Endothelial cell of umbilical vein (primary cell): ENCODE measurements around the gene PDE4B. TPM values are rescaled to one million over a fixed set of nuclear protein-coding genes. Genes with fewer than 3 reads are reported as not detected.

ENCODE experiments used
- BruUV-seq: library from RNA; stranded (reverse); fragments of 400-500 nt; replicated peaks from 2 replicates; lab custom pipeline; 2021; lab: Mats Ljungman, UMichigan
- CTCF ChIA-PET: fragments of 300-600, 350-600 bp; sonication (Branson Sonifier 250); formaldehyde crosslinking; loops from one replicate; lab custom pipeline; 2021; ENCODE audit warnings: antibody characterized with exemption, inconsistent platforms; lab: Charles Lee
- POLR2A ChIA-PET: fragments of 300-600, 350-600 bp; sonication (Branson Sonifier 250); formaldehyde crosslinking; loops from one replicate; lab custom pipeline; 2021; ENCODE audit warnings: antibody characterized with exemption, inconsistent platforms; lab: Charles Lee
- DNase-seq: peaks from one replicate; pipeline ENCODE4 v3.0.0-alpha.2; 2011; ENCODE audit warnings: low read depth, low spot score
- FAIRE-seq: peaks from 2 replicates; lab custom pipeline; 2011; peaks lifted over from hg19 to GRCh38; lab: Jason Lieb, UNC
- H2AFZ ChIP-seq: 2 replicates; pipeline ENCODE4 v1.6.0; 2012; ENCODE audit warnings: low read depth, low read length, control low read depth, inconsistent platforms
- H3K27ac ChIP-seq: 2 replicates; pipeline ENCODE4 v1.5.1; 2011; ENCODE audit warnings: low read depth, mild to moderate bottlenecking, control low read depth, low read length, moderate library complexity; ENCODE audit not compliant: insufficient read depth
- H3K27me3 ChIP-seq, 2 experiments: 2 replicates each; pipeline versions ENCODE4 v1.6.0 to v1.6.1; 2011; ENCODE audit warnings: low read length in 2 of 2, mixed read lengths in 1 of 2; ENCODE audit not compliant: control insufficient read depth in 2 of 2, insufficient read depth in 2 of 2
- H3K36me3 ChIP-seq, 2 experiments: 2 replicates in 1 of 2; 3 replicates in 1 of 2; pipeline ENCODE4 v1.5.1; 2011; ENCODE audit warnings: low read length in 2 of 2, mild to moderate bottlenecking in 1 of 2, moderate library complexity in 1 of 2; ENCODE audit not compliant: control insufficient read depth in 2 of 2, insufficient read depth in 2 of 2; ENCODE audit errors: extremely low read depth in 1 of 2
- H3K4me1 ChIP-seq: 3 replicates; pipeline ENCODE4 v1.5.1; 2011; ENCODE audit warnings: mild to moderate bottlenecking, low read length; ENCODE audit not compliant: control insufficient read depth, insufficient read depth; ENCODE audit errors: extremely low read depth
- H3K4me2 ChIP-seq: 2 replicates; pipeline ENCODE4 v1.6.1; 2011; ENCODE audit warnings: low read length, control low read depth, mixed read lengths; ENCODE audit not compliant: insufficient read depth
- H3K4me3 ChIP-seq, 3 experiments: fragments of 200-600 bp in 1 of 3; sonication (generic), shearing (Covaris generic) in 1 of 3; replicated peaks in 1 of 3; 2 replicates each; pipeline ENCODE4 v1.5.1; 2011 to 2016; ENCODE audit warnings: control low read depth in 3 of 3, low read length in 3 of 3, mild to moderate bottlenecking in 2 of 3, inconsistent platforms in 1 of 3, low read depth in 1 of 3, moderate library complexity in 1 of 3; ENCODE audit not compliant: insufficient read depth in 1 of 3
- H3K79me2 ChIP-seq: 2 replicates; pipeline ENCODE4 v1.6.0; 2012; ENCODE audit warnings: low read length, inconsistent platforms; ENCODE audit not compliant: control insufficient read depth, insufficient read depth
- H3K9ac ChIP-seq: replicated peaks from 2 replicates; pipeline ENCODE3; 2011; ENCODE audit warnings: low read length, control low read depth; ENCODE audit not compliant: insufficient read depth; ENCODE audit errors: extremely low read depth
- H3K9me1 ChIP-seq: replicated peaks from 3 replicates; pipeline ENCODE4 v1.6.0; 2011; ENCODE audit warnings: mild to moderate bottlenecking, low read length; ENCODE audit not compliant: control insufficient read depth, insufficient read depth; ENCODE audit errors: extremely low read depth
- H3K9me3 ChIP-seq: replicated peaks from 2 replicates; pipeline ENCODE4 v1.5.1; 2012; ENCODE audit warnings: low read length, inconsistent platforms; ENCODE audit not compliant: control insufficient read depth, insufficient read depth
- H4K20me1 ChIP-seq: replicated peaks from 2 replicates; pipeline ENCODE3; 2011; ENCODE audit warnings: mild to moderate bottlenecking, low read length; ENCODE audit not compliant: control insufficient read depth, insufficient read depth; ENCODE audit errors: extremely low read depth
- CTCF ChIP-seq, 2 donors: IDR thresholded peaks; 1 replicate in 1 of 2; 2 replicates in 1 of 2; pipeline ENCODE4 v1.5.1; 2011; ENCODE audit warnings: low read length in 2 of 2, mild to moderate bottlenecking in 2 of 2, moderate library complexity in 2 of 2, control low read depth in 1 of 2, inconsistent platforms in 1 of 2, low read depth in 1 of 2; ENCODE audit not compliant: insufficient read depth in 1 of 2; ENCODE audit errors: extremely low read depth in 1 of 2
- EZH2 ChIP-seq: IDR thresholded peaks from 2 replicates; pipeline ENCODE4 v1.6.1; 2012; ENCODE audit warnings: borderline replicate concordance, low read depth, mild to moderate bottlenecking, moderate library complexity, low read length, inconsistent platforms; ENCODE audit not compliant: severe bottlenecking
- FOS ChIP-seq: IDR thresholded peaks from 2 replicates; pipeline ENCODE4 v1.6.1; 2011; ENCODE audit warnings: mild to moderate bottlenecking, low read length, moderate library complexity, borderline replicate concordance; ENCODE audit not compliant: insufficient read depth
- GATA2 ChIP-seq: IDR thresholded peaks from 2 replicates; pipeline ENCODE4 v1.7.0; 2011; ENCODE audit warnings: low read depth, mild to moderate bottlenecking, moderate library complexity, mixed read lengths, low read length; ENCODE audit not compliant: insufficient read length, insufficient read depth
- JUN ChIP-seq: IDR thresholded peaks from 2 replicates; pipeline ENCODE4 v1.6.1; 2011; ENCODE audit warnings: borderline replicate concordance, low read depth; ENCODE audit not compliant: insufficient read length, insufficient read depth
- MYC ChIP-seq: IDR thresholded peaks from one replicate; pipeline ENCODE4 v1.6.1; 2011; ENCODE audit warnings: mild to moderate bottlenecking, low read depth, low read length
- POLR2A ChIP-seq: IDR thresholded peaks from 2 replicates; pipeline ENCODE4 v1.6.1; 2012; ENCODE audit warnings: low read depth, mild to moderate bottlenecking, control low read depth, low read length
- POLR2AphosphoS5 ChIP-seq: IDR thresholded peaks from 2 replicates; pipeline ENCODE4 v1.6.1; 2012; ENCODE audit warnings: low read depth, mild to moderate bottlenecking, control low read depth, low read length, moderate library complexity; ENCODE audit not compliant: insufficient read depth
- dilution Hi-C: fragments of 300-500 bp; cut with MboI; formaldehyde crosslinking; loops from one replicate; pipeline ENCODE4 v1.15.0; 2019; ENCODE audit warnings: low sequenced_read_pairs; ENCODE audit not compliant: extremely low pct_ligation_motif_present
- intact Hi-C: fragments of 100-400 bp; cut with micrococcal nuclease; formaldehyde crosslinking; loops from one replicate; pipeline ENCODE4 v1.10.0; 2022
- polyA plus RNA-seq, 4 experiments: library from polyadenylated mRNA; depleted of rRNA in 3 of 4; stranded (reverse) in 3 of 4; unstranded in 1 of 4; fragments of >200 nt; gene quantifications; 2 replicates each; pipeline versions ENCODE4 v1.2.1 to v1.2.3, GENCODE V29; 2011 to 2012; ENCODE audit warnings: missing spikeins in 1 of 4
- total RNA-seq: library from RNA; stranded (reverse); gene quantifications from 2 replicates; pipeline ENCODE4 v1.2.3, GENCODE V29; 2021
- TF ChIP-seq, protein P1 (sequence below): IDR thresholded peaks from 2 replicates; pipeline ENCODE4 v1.6.1; 2011; ENCODE audit not compliant: insufficient read depth, insufficient read length

Gene PDE4B
- total and polyA plus RNA-seq, 2 donors (not counting 3 experiments of a cell fraction or from before 2014, with no cell fraction given): 63.5 to 69.8 TPM

DNA sequence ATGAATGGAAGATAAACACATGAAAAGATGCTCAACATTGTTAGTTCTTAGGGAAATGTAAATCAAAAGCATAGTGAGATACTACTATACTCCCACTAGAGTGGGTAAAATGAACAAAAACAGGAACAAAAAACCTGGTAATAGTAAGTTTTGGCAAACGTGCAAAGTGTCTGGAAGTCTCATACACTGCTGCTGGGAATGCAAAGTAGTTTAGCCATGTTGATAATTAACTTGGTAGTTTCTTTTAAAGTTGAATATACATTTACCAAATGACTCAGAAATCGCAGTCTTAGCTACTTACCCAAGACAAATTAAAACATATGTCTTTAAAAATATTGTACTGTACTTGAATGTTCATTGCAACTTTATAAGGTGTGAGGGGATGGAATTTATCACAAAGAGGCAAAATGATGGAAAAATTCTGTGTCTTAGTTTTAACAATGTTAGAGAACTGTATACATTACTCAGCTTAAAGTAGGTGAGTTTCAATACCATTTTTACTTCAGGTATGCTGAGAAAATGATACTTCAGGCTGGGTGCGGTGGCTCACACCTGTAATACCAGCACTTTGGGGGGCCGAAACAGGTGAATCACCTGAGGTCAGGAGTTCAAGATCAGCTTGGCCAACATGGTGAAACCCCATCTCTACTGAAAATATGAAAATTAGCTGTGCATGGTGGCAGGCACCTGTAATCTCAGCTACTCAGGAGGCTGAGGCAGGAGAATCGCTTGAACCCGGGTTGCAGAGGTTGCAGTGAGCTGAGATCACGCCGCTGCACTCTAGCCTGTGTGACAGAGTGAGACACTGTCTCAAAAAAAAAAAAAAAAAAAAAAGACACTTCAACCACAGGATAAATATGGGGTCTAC, 102.3 kb downstream of the PDE4B start:
- no peaks in the 10 kb centered on the region for H3K9me1 ChIP-seq
- dilution Hi-C loops (no loop called here), intact Hi-C loops (no loop called here)
- H4K20me1 ChIP-seq: no peaks in the 10 kb centered on the region
- no peaks in the 10 kb centered on the region for H3K9me3 ChIP-seq
- H3K27me3 ChIP-seq: no peaks in the 10 kb centered on the region
- H3K4me2 ChIP-seq: no peak overlapping the region
- H3K9ac ChIP-seq: no peak overlapping the region
- ChIA-PET POLR2A (no interaction called here), CTCF (no interaction called here)
- DNase-seq (no peak), FAIRE-seq (no peak)
- H3K36me3 ChIP-seq: no peaks in the 10 kb centered on the region
- H3K4me1 ChIP-seq: no peaks in the 10 kb centered on the region
- no peak for TF ChIP-seq FOS
- no peak for TF ChIP-seq EZH2
- TF ChIP-seq POLR2AphosphoS5: no peak
- H3K79me2 ChIP-seq: no peaks in the 10 kb centered on the region
- H3K4me3 ChIP-seq: no peak overlapping the region
- H3K27ac ChIP-seq: no peak overlapping the region
- no TSS peak for BruUV-seq
- H2AFZ ChIP-seq: no peak overlapping the region

DNA sequence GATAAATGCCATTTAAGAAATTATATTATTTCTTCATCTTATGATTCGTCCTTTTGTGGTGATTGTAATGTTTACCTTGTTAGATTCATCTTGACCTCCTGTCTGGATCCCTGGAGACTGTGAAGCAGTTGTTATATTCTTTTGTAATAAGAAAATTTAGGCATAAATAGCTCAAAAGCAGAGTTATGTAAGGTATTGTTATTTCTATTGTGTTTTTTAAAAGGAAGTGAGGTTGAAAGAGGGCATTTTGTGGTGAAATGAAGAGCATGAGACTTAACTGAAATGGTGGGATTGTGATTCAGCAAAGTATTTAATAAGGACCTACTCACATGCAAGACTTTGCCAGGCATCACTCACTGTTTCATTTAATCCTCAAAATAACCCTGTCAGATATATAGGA, 104.0 kb downstream of the PDE4B start:
- H2AFZ ChIP-seq: no peak overlapping the region
- no peaks in the 10 kb centered on the region for H3K79me2 ChIP-seq
- no peak for TF ChIP-seq MYC
- TF ChIP-seq JUN: no peak
- TF ChIP-seq POLR2AphosphoS5: no peak
- no peak for TF ChIP-seq CTCF (IDR thresholded peaks at IDR 0.05; ENCODE audit: extremely low read depth in 1 of 2, insufficient read depth in 1 of 2, low read depth in 1 of 2, low read length in 2 of 2)
- no peak for TF ChIP-seq EZH2
- no peak for TF ChIP-seq GATA2
- TF ChIP-seq, protein P1, sequence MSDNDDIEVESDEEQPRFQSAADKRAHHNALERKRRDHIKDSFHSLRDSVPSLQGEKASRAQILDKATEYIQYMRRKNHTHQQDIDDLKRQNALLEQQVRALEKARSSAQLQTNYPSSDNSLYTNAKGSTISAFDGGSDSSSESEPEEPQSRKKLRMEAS: no peak
- TF ChIP-seq FOS: no peak
- TF ChIP-seq POLR2A: no peak
- no peak for DNase-seq
- no peak overlapping the region for H3K4me2 ChIP-seq
- ChIA-PET CTCF (interaction anchor here (0.6 kb wide), 1 partner anchor 1352 kb away, joined by 3 read pairs; no protein-coding TSS in a partner anchor), POLR2A (no interaction called here)
- no peaks in the 10 kb centered on the region for H3K9me1 ChIP-seq
- no peaks in the 10 kb centered on the region for H3K27me3 ChIP-seq
- no peak overlapping the region for H3K9ac ChIP-seq
- no peak overlapping the region for H3K27ac ChIP-seq
- no peak for FAIRE-seq
- BruUV-seq: no TSS peak
- H3K4me1 ChIP-seq: no peaks in the 10 kb centered on the region
- H3K36me3 ChIP-seq: no peaks in the 10 kb centered on the region
- dilution Hi-C loops (no loop called here), intact Hi-C loops (no loop called here)
- H3K9me3 ChIP-seq: no peaks in the 10 kb centered on the region
- no peak overlapping the region for H3K4me3 ChIP-seq
- H4K20me1 ChIP-seq: no peaks in the 10 kb centered on the region
